AG09309 (cell line): ENCODE results near the gene HIBCH.
A peak's percentile ranks its signal among the peaks of the same experiment; 100 is the strongest.
"Not testable (repeated sequence)": the region's sequence is repeated elsewhere in the genome, so short reads cannot be mapped to it uniquely, and the experiment has no call there.

ENCODE experiments used
- DNase-seq: peaks from one replicate; pipeline ENCODE4 v3.0.0-alpha.2; 2010; ENCODE audit warnings: low read depth
- H3K4me3 ChIP-seq: 2 replicates; pipeline ENCODE4 v1.5.1; 2011; ENCODE audit warnings: mild to moderate bottlenecking, low read depth, low read length, moderate library complexity; ENCODE audit not compliant: control insufficient read depth
- TF ChIP-seq, protein P1 (sequence below): IDR thresholded peaks from 2 replicates; pipeline ENCODE4 v1.5.1; 2011; ENCODE audit warnings: mild to moderate bottlenecking, low read depth, low read length, inconsistent platforms; ENCODE audit not compliant: insufficient read depth, control insufficient read depth; ENCODE audit errors: missing control alignments

The HIBCH gene

DNA sequence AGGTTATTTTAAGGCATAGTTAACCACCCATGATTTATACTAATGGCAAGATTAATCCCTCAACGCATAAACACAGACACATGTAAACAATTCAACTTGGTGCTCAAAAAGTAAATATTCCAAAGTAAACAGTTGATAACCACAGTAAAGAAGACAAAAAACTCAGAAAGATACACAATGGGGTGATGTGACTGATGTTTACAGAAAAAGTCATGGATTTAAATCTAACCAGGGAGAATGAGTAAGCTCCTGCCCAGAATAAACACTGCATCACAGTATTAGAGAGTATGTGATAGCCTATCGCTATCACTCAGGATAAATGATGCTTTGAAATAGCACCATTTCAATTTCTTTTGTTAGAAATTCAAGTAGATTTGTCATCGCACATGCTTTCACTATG lies 49.3 kb downstream of the HIBCH start:
- no peak for DNase-seq
- TF ChIP-seq, protein P1, sequence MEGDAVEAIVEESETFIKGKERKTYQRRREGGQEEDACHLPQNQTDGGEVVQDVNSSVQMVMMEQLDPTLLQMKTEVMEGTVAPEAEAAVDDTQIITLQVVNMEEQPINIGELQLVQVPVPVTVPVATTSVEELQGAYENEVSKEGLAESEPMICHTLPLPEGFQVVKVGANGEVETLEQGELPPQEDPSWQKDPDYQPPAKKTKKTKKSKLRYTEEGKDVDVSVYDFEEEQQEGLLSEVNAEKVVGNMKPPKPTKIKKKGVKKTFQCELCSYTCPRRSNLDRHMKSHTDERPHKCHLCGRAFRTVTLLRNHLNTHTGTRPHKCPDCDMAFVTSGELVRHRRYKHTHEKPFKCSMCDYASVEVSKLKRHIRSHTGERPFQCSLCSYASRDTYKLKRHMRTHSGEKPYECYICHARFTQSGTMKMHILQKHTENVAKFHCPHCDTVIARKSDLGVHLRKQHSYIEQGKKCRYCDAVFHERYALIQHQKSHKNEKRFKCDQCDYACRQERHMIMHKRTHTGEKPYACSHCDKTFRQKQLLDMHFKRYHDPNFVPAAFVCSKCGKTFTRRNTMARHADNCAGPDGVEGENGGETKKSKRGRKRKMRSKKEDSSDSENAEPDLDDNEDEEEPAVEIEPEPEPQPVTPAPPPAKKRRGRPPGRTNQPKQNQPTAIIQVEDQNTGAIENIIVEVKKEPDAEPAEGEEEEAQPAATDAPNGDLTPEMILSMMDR, result no peak
- H3K4me3 ChIP-seq, result no peak overlapping the region

DNA sequence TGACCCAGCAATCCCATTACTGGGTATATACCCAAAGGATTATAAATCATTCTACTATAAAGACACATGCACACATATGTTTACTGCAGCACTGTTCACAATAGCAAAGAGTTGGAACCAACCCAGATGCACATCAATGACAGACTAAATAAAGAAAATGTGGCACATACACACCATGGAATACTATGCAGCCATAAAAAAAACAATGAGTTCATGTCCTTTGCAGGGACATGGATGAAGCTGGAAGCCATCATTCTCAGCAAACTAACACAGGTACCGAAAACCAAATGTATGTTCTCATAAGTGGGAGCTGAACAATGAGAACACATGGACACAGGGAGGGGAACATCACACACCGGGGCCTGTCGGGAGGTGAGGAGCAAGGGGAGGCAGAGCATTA lies 49.9 kb downstream of the HIBCH start:
- not testable (repeated sequence) for DNase-seq

DNA sequence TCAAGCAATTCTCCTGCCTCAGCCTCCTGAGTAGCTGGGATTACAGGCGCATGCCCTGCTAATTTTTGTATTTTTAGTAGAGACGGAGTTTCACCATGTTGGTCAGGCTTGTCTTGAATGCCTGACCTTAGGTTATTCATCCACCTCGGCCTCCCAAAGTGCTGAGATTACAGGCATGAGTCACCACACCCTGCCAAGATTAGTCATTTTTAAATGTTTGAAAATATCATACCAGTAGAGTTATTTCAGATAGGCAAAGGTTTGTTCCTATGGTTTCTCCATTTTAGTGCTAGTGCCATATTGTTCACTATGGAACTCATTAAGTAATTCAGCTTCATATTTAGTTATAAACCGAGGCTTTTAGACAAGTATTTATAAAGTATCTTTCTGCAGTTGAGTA lies 52.3 kb downstream of the HIBCH start:
- DNase-seq, result peak; percentile 39
- no peak overlapping the region for H3K4me3 ChIP-seq
- TF ChIP-seq, protein P1, result no peak

More for the DNA sequence above, 49.9 kb downstream of the HIBCH start:
- H3K4me3 ChIP-seq, result not testable (repeated sequence)

DNA sequence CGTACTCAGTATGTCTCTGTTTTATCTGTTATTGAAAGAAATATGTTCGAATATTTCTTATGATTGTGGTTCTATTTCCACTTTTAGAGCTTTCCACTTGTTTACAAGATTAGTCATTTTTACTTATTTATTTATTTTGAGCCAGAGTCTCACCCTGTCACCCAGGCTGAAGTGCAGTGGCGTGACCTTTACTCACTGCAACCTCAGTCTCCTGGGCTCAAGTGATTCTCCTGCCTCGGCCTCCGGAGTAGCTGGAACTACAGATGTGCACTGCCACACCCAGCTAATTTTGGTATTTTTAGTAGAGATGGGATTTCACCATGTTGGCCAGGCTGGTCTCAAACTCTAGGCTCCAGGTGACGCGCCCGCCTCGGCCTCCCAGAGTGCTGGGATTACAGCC lies 53.3 kb downstream of the HIBCH start:
- H3K4me3 ChIP-seq, result no peak overlapping the region
- TF ChIP-seq, protein P1, result no peak
- no peak for DNase-seq

DNA sequence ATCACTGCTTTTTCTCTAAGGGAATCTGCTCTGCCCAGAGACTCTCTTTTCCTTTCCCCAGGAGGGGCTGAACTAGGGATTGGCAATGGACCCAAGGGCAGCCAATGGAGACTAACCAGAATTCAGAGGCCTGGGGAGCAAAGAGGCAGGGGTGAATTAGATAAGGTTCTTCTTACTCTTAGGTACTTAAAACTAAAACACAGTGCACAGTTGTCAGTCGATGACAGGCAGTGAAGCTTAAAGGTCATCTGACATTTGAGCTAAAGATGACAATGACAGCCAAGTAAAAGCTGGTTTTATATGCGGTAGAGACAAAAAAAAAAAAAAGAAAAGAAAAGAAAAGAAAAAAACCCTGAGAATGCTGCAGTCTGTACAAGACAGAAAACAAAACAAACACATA lies 57.8 kb downstream of the HIBCH start:
- TF ChIP-seq, protein P1, result no peak
- H3K4me3 ChIP-seq, result no peak overlapping the region
- no peak for DNase-seq

DNA sequence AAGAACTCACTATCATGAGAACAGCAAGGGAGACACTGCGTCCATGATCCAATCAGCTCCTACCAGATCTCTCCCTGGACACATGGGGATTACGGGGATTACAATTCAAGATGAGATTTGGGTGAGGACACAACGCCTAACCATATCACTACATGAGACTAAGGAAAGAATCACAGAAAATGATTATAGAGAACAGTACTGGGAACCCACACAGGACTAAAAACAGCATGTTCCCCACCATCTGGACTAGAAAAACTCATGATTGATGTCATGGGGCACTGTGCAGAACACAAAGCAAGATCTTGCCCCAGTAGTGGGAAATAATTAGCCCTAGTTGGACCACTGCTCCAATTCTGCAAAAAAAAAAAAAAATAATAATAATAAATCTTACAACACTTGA lies 63.5 kb downstream of the HIBCH start:
- TF ChIP-seq, protein P1, result no peak
- no peak overlapping the region for H3K4me3 ChIP-seq
- no peak for DNase-seq

DNA sequence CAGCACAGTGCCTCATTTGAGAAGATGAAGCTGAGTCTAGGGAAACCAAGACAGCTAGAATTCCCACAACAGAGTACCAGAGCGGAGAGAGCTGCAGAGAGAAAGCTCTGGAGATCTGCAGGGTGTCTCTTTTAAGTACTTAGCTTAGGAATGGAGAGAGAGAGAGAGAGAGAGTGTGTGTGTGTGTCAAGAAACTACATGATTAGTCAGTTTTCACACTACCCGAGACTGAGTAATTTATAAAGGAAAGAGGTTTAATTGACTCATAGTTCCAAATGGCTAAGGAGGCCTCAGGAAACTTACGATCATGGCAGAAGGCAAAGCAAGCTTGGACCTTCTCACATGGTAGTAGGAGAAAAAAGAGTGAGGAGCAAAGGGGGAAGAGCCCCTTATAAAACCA lies 64.0 kb downstream of the HIBCH start:
- no peak for DNase-seq
- H3K4me3 ChIP-seq, result no peak overlapping the region
- TF ChIP-seq, protein P1, result no peak
